Glutamatergic neuron (in vitro differentiated cells): Measurements from ENCODE around the gene IRGC. TPM values are rescaled to one million over a fixed set of nuclear protein-coding genes. Genes with fewer than 3 reads are reported as not detected.
A peak's percentile ranks its signal among the peaks of the same experiment; 100 is the strongest.

Experiments used
- DNase-seq: peaks from one replicate; pipeline ENCODE4 v3.0.0; 2022
- H3K27ac Mint-ChIP-seq: one replicate; pipeline ENCODE4 v1.8.0; 2020; ENCODE audit warnings: mild to moderate bottlenecking, mixed read lengths, inconsistent platforms; ENCODE audit not compliant: unreplicated experiment
- H3K27me3 Mint-ChIP-seq: one replicate; pipeline ENCODE4 v1.8.0; 2020; ENCODE audit warnings: mild to moderate bottlenecking, moderate library complexity, mixed read lengths, inconsistent platforms; ENCODE audit not compliant: unreplicated experiment
- H3K36me3 Mint-ChIP-seq: one replicate; pipeline ENCODE4 v1.8.0; 2020; ENCODE audit warnings: mild to moderate bottlenecking, mixed read lengths, inconsistent platforms; ENCODE audit not compliant: unreplicated experiment
- H3K4me1 Mint-ChIP-seq: one replicate; pipeline ENCODE4 v1.8.0; 2020; ENCODE audit warnings: mild to moderate bottlenecking, low read depth, mixed read lengths, inconsistent platforms; ENCODE audit not compliant: unreplicated experiment
- H3K4me3 Mint-ChIP-seq: one replicate; pipeline ENCODE4 v1.8.0; 2020; ENCODE audit warnings: mild to moderate bottlenecking, mixed read lengths, inconsistent platforms; ENCODE audit not compliant: unreplicated experiment
- H3K9me3 Mint-ChIP-seq: one replicate; pipeline ENCODE4 v1.8.0; 2020; ENCODE audit warnings: mild to moderate bottlenecking, moderate library complexity, mixed read lengths, inconsistent platforms; ENCODE audit not compliant: unreplicated experiment
- CTCF ChIP-seq: fragments of 200-600 bp; sonication (generic); IDR thresholded peaks from one replicate; pipeline ENCODE4 v1.5.0; 2021; ENCODE audit not compliant: partially characterized antibody, unreplicated experiment
- long read RNA-seq: library from polyadenylated mRNA; unstranded; transcript quantifications from one replicate; pipeline ENCODE4 v2.0.0, GENCODE V29; 2020; ENCODE audit not compliant: unreplicated experiment
- total RNA-seq: library from RNA; stranded (reverse); fragmentation: NEBNext Ultra II Directional; extraction: Animal tissue kit (Norgen Biotek cat#: 25700); gene quantifications from one replicate; pipeline ENCODE4 v1.2.1, GENCODE V29; 2021; ENCODE audit not compliant: unreplicated experiment

IRGC gene
- total RNA-seq = not detected
- long read RNA-seq = 0 reads

DNA sequence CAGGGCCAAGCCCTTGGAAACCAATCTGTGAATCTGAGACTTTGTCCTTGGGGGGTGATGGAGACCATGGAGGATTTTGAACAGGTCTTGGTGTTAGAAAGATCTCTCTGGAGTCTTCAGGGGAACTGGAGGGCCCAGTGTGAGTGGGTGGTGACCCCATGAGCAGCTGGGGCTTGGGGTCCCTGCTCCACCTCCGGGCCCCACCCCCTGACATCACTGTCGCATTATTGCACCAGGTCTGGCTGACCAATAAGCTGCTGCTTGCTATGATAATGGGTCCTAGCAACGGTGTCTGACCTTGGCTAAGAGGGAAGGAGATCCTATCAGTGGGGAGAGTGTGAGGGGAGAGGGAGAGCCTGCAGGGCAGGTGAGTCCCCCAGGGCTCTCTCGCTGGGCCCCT is at the start of gene IRGC:
Gene IRGC, plus strand, starts transcription at position 301 of the 400 bp plus-strand sequence. CDS start 2,483 bp downstream, outside the sequence.
- Mint-ChIP-seq H3K27me3 (peaks cover 5% of the 10 kb centered on the region), H3K36me3 (no peaks in the 10 kb centered on the region), H3K4me3 (no peak within 1 kb of the TSS), H3K9me3 (no peaks in the 10 kb centered on the region), H3K27ac (no peak within 1 kb of the TSS), H3K4me1 (no peaks in the 10 kb centered on the region)
- no peak for DNase-seq
- no peak for TF ChIP-seq CTCF

- Mint-ChIP-seq H3K36me3 (peaks cover 6% of the 10 kb centered on the region), H3K27me3 (peaks cover 18% of the 10 kb centered on the region), H3K4me3 (peak overlapping the region; percentile 78), H3K27ac (no peak overlapping the region), H3K9me3 (peaks cover 3% of the 10 kb centered on the region), H3K4me1 (no peaks in the 10 kb centered on the region)
- TF ChIP-seq CTCF = no peak
- DNase-seq = peak; percentile 15
These were observed 48.6 kb upstream of the IRGC start for GRCh38 chr19:43667126-43667875.

- Mint-ChIP-seq H3K4me3 (peak overlapping the region; percentile 78), H3K27ac (no peak overlapping the region), H3K4me1 (no peaks in the 10 kb centered on the region), H3K27me3 (peaks cover 19% of the 10 kb centered on the region), H3K9me3 (peaks cover 2% of the 10 kb centered on the region), H3K36me3 (peaks cover 6% of the 10 kb centered on the region)
- DNase-seq = no peak
- no peak for TF ChIP-seq CTCF
These were observed 47.9 kb upstream of the IRGC start for GRCh38 chr19:43667876-43668405.

- Mint-ChIP-seq H3K36me3 (peaks cover 6% of the 10 kb centered on the region), H3K27me3 (peaks cover 19% of the 10 kb centered on the region), H3K4me1 (no peaks in the 10 kb centered on the region), H3K27ac (no peak overlapping the region), H3K9me3 (peaks cover 2% of the 10 kb centered on the region), H3K4me3 (peak overlapping the region; percentile 78)
- DNase-seq = peak; percentile 96
- TF ChIP-seq CTCF = no peak
These were observed 47.3 kb upstream of the IRGC start for GRCh38 chr19:43668406-43669109.
